GM12874 (cell line): Measurements from ENCODE around the gene LRMDA.

Experiments
- TF ChIP-seq, protein P1 (sequence below): IDR thresholded peaks from 2 replicates; pipeline ENCODE4 v1.5.1; 2011; ENCODE audit warnings: low read depth, mild to moderate bottlenecking, control low read depth, low read length, moderate library complexity; ENCODE audit not compliant: insufficient read depth

LRMDA gene

DNA sequence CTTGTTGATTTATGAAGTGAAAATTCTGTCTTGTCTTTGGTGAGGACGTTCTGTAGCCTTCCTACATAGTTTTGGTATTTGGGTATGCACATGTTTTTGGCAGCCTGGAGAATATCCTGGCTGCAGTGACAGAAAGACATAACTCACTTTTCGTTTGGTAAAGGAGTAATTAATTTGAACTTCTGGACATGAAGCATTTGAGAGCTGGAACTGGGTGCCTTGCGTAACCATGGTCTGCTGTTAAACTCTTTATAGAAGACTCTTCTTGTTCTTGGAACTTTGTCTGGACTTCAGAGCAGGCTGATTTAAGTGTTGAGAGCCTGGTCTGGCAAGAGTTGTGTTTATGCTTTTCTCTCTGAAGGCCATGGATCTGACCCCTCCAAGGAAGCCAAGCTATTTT lies 231.3 kb downstream of the LRMDA start:
- TF ChIP-seq, protein P1, sequence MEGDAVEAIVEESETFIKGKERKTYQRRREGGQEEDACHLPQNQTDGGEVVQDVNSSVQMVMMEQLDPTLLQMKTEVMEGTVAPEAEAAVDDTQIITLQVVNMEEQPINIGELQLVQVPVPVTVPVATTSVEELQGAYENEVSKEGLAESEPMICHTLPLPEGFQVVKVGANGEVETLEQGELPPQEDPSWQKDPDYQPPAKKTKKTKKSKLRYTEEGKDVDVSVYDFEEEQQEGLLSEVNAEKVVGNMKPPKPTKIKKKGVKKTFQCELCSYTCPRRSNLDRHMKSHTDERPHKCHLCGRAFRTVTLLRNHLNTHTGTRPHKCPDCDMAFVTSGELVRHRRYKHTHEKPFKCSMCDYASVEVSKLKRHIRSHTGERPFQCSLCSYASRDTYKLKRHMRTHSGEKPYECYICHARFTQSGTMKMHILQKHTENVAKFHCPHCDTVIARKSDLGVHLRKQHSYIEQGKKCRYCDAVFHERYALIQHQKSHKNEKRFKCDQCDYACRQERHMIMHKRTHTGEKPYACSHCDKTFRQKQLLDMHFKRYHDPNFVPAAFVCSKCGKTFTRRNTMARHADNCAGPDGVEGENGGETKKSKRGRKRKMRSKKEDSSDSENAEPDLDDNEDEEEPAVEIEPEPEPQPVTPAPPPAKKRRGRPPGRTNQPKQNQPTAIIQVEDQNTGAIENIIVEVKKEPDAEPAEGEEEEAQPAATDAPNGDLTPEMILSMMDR, result no peak

DNA sequence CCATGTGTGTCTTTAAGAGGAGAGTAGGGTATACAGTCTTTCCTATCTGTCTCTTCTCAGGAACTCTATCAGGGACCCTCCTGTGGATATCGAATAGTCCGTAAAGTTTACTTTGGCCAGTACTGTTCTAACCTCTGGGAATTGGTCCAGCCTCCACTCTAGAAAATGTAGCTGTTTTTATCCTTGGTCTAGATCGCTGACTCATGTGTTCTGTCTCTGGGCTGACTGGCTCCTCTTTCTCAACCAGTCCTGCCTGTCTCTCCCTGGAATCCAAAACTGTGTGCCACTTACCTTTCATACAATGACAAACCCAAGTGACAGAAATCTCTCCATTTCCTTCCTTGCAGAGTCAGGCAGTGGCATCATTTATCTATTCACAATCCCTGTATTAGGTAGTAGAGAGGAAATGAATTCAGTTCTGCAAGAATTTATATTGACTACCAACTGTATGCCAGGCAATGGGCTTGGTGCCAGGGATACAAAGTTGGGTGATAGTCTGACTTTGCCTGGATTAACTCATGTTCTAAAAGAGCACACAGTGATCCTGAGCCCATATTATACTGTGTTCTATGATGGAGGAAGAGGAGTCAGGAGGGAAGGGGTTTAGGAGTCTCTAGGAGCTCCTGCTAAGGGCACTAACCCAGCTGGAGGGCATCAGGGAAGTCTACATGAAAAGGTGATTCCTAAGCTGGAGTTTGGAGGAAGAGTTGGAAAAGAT lies 232.7 kb downstream of the LRMDA start:
- TF ChIP-seq, protein P1, result no peak

DNA sequence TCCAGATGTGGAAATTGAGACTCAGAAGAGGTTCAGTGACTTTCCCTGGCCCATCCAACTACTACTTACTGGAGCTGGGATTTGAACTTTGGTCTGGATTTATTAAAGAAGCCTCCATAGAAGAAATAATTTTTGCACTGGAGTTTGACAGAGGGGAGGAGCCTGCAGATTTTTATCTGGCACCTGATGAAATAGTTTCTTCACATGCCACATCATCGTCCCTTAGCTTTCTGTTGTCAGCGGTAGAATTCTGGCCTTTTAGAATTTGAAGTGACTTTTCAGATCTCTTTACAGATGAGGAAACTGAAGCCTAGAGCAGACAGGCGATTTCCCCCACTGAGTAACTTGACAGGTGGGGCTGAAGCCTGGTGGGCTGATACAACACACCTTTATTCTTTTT lies 233.5 kb downstream of the LRMDA start:
- TF ChIP-seq, protein P1, result no peak

DNA sequence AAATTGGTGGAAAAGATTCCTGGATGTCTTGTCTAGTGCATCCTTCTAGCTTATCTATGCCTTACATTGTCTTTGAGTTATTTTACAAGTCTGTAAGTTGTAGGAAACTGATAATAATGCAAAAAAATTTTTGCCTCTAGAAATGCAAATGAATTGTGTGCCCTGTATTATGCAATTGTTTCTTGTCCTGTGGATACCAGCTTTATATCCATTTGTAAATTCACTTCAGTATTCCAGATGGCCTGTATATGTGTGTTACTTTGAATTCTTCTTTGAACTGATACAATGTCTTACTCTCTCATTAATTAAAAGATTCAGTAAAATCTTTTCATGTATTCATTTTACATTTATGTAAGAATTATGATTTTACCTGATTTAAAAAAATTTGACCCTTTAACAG lies 234.3 kb downstream of the LRMDA start:
- TF ChIP-seq, protein P1, result no peak

DNA sequence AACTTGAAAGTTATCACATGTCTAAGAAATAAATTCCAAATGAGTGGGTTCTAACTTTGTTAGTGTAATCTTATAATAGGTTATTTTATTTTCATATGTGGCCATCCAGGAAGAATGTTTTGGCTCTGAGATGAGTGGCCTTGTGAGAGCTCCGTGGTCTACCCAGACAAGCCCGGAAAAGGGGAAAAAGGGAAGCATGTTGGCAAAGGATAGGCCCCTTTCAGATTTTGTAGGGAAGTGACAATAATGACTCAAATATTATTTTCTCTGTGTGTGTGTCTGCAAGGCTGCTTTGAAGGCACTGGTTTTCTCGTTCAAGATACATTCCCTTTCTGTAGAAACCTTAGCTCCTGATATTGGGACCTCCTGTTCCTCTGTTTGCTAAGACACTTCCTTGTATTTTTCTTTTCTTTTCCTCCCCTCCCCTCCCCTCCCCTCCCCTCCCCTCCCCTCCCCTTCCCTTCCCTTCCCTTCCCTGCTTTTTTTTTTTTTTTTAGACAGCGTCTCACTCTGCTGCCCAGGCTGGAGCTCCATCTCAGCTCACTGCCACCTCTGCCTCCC lies 240.8 kb downstream of the LRMDA start:
- TF ChIP-seq, protein P1, result no peak

DNA sequence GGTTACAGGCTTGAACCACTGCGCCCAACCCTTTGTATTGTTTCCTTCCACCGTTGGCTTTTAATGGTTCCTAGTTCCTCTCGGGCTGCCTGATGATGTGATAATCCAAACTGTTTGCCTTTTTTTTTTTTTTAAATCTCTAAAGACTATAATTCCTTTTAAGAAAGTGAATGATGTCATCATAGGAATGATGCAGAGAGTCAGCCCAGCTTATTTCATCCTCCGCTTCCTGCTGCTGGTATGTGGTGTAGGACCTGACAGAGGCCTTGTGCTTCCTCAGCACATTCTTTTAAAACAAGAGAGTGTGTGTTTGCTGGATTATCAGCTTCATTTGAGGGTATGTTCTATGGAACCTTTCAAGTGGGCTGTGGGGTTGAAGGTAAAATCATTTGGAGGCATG lies 241.4 kb downstream of the LRMDA start:
- TF ChIP-seq, protein P1, result no peak

DNA sequence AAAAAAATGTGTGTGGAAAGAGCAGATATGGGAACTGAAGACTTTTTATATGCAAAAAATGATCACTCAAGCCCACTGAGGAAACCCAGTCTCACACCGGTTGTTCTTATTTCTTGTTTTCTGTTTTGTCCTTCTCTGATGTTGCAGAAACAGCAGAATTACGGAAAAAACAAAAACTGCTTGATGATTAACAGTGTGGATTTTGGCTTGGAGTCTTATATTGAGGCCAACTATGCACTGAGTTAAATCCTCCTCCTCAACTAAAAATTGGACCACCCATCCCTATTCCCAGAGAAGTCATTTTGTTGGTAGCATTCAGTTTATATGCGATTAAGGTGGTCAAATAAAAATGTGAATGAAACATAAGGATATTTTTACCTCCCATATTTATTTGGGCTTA lies 246.1 kb downstream of the LRMDA start:
- TF ChIP-seq, protein P1, result no peak
